IMR-90 (cell line): ENCODE measurements around the gene GSTM3.

Experiments
- CEBPB ChIP-seq: IDR thresholded peaks from 2 replicates; pipeline ENCODE4 v1.6.1; 2012; ENCODE audit warnings: low read depth, low read length, improper control_type of control experiment
- CHD1 ChIP-seq: IDR thresholded peaks from 2 replicates; pipeline ENCODE4 v1.6.1; 2012; ENCODE audit warnings: low read depth, low read length, improper control_type of control experiment
- FOS ChIP-seq: fragments of 150-350 bp; IDR thresholded peaks from 2 replicates; pipeline ENCODE4 v1.6.1; 2016; ENCODE audit warnings: low read depth, low read length
- MAZ ChIP-seq: IDR thresholded peaks from 2 replicates; pipeline ENCODE4 v1.6.1; 2012; ENCODE audit warnings: low read depth, mild to moderate bottlenecking, low read length, improper control_type of control experiment, moderate library complexity, borderline replicate concordance
- POLR2A ChIP-seq: IDR thresholded peaks from 2 replicates; pipeline ENCODE4 v1.6.1; 2012; ENCODE audit warnings: mild to moderate bottlenecking, low read depth, low read length
- RAD21 ChIP-seq: IDR thresholded peaks from 2 replicates; pipeline ENCODE4 v1.6.1; 2012; ENCODE audit warnings: low read length, improper control_type of control experiment
- RCOR1 ChIP-seq: IDR thresholded peaks from 2 replicates; pipeline ENCODE4 v1.6.1; 2012; ENCODE audit warnings: mild to moderate bottlenecking, low read length, improper control_type of control experiment; ENCODE audit not compliant: insufficient replicate concordance
- RFX5 ChIP-seq: IDR thresholded peaks from 2 replicates; pipeline ENCODE4 v1.8.0; 2012; ENCODE audit warnings: low read depth, mild to moderate bottlenecking, low read length, moderate library complexity
- TF ChIP-seq, protein P1 (sequence below): conservative IDR thresholded peaks from 2 replicates; pipeline ENCODE4 v1.5.1; 2012; ENCODE audit warnings: mild to moderate bottlenecking, low read depth, low read length, improper control_type of control experiment
- TF ChIP-seq, protein P2 (sequence below): fragments of 150-350 bp; IDR thresholded peaks from 2 replicates; pipeline ENCODE4 v1.6.1; 2016; ENCODE audit warnings: low read depth, mild to moderate bottlenecking, low read length, moderate library complexity, borderline replicate concordance

DNA sequence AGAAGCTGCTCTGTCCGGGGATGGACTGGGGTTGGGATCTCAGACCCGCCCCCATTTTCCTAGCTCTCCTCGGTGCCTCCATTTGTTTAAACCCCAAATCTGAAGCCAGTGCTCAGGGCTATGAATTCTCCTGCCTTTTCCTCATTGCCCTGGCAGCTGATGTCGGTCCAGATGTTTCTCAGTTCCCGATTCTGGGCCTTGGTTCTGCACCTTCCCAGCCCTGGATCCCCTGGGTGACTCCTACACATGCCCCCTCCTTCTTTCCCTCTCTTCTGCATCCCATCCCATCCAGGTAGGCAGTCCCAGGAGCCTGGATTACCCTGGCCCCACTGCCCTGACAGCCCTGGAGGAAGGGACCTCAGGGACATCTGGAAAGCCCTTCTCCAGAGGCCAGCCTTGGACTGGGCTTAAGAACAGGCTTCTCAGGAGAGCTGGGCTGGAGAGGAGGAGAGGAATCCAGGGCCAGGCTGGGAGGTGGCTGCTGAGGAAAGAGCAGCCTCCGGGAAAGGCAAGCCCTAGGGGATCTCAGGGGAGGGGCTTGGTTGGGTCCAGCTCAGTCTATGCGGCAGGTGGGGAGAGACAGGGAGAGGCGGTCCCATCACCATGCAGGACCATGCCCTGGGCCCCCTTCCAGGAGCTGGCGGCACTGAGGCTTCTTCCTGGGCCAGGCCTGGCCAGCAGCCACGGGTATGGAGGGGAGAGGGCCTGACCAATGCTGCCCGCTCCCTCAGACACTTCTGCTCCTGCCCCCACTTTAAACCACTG lies 29.7 kb upstream of the GSTM3 start:
- TF ChIP-seq, protein P1, sequence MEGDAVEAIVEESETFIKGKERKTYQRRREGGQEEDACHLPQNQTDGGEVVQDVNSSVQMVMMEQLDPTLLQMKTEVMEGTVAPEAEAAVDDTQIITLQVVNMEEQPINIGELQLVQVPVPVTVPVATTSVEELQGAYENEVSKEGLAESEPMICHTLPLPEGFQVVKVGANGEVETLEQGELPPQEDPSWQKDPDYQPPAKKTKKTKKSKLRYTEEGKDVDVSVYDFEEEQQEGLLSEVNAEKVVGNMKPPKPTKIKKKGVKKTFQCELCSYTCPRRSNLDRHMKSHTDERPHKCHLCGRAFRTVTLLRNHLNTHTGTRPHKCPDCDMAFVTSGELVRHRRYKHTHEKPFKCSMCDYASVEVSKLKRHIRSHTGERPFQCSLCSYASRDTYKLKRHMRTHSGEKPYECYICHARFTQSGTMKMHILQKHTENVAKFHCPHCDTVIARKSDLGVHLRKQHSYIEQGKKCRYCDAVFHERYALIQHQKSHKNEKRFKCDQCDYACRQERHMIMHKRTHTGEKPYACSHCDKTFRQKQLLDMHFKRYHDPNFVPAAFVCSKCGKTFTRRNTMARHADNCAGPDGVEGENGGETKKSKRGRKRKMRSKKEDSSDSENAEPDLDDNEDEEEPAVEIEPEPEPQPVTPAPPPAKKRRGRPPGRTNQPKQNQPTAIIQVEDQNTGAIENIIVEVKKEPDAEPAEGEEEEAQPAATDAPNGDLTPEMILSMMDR: no peak
- TF ChIP-seq RAD21 (no peak), CEBPB (no peak), MAZ (no peak), POLR2A (no peak), CHD1 (no peak), FOS (no peak), RFX5 (no peak), RCOR1 (no peak)
- TF ChIP-seq, protein P2, sequence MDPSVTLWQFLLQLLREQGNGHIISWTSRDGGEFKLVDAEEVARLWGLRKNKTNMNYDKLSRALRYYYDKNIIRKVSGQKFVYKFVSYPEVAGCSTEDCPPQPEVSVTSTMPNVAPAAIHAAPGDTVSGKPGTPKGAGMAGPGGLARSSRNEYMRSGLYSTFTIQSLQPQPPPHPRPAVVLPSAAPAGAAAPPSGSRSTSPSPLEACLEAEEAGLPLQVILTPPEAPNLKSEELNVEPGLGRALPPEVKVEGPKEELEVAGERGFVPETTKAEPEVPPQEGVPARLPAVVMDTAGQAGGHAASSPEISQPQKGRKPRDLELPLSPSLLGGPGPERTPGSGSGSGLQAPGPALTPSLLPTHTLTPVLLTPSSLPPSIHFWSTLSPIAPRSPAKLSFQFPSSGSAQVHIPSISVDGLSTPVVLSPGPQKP: no peak
